COR-L47 (cell line): ENCODE measurements around the gene NECAB2.

Source experiments
- DNase-seq: peaks from one replicate; lab custom pipeline; 2025; lab: John Stamatoyannopoulos, UW

Gene NECAB2

DNA sequence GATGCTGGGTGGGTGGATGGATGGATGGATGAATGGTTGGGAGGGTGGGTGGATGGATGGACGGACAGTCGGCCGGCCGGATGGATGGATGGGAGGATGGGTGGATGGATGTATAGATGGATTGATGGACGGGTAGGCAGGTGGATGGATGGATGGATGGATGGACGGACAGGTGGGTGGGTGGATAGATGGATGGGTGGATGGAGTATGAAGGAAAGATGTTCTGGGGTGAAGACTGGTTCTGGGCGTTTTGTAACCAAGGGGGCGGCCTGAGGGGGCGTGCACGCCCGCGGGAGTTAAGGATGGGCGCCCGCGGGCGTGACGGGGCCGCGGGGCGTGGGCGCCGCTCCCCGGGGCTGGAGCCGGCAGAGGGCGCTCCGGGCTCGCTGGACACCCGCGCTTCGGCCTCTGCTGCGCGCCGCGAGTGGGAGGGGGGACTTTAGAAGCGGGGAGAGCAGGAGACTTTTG lies at the start of gene NECAB2:
NECAB2 (plus strand) TSS at position 407 of the 468 bp plus-strand sequence. CDS start 405 bp downstream, outside the sequence.
- DNase-seq: peak; percentile 52

DNA sequence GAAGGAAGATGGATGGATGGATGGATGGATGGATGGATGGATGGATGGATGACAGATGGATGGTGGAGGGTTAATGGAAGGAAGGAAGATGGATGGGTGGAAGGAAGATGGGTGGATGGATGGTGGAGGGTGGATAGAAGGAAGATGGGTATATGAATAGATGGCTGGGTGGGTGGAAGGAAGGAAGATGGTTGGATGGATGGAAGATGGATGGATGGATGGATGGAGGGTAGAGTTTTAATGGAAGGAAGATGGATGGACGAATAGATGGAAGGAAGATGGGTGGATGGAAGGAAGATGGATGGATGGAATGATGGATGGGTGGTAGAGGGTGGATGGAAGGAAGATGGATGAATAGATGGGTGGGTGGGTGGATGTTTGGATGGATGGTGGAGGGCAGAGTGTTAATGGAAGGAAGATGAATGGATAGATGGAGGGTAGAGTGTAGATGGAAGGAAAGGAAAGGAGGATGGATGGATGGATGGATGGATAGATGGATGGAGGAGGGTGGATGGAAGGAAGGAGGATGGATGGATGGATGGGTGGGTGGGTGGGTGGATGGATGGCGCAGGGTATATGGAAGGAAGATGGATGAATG lies 47.1 kb upstream of the NECAB2 start:
- DNase-seq: no peak

DNA sequence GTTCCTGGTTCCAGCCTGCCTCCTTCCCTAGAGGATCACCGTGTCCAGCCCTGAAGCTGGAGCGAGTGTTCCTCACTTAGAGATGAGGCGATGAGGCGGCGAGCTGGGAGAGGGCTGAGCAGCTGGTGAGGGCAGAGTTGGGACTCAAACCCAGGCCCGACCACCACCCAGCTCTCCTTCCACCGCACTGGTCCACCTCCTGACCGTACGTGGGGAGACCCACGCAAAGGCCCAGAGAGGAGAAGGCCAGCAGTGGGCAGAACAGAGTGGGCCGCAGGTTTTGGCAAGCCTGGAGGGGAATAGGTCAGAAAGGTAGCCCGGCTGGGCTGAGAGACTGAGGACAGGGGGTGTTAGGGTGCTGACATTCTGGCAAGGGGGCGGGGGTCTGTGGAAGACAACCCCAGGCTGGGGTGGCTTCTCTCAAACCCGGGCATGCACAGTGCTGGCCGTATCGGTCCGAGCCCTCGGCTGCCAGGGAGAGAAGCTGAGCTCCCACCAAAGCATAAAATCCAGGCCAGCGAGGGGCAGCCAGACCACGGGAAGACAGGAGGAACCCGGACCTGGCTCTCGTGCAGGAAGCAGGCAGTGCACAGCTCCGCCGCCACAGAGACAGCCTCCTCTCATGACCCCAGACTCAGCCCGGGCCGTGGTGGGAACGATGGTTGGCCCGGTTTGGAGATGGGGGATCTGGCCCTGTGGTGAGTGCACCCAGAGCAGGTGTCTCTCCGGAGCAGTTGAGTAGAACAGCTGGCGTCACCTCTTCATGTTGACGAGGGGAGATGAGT lies 44.3 kb upstream of the NECAB2 start:
- DNase-seq: no peak

DNA sequence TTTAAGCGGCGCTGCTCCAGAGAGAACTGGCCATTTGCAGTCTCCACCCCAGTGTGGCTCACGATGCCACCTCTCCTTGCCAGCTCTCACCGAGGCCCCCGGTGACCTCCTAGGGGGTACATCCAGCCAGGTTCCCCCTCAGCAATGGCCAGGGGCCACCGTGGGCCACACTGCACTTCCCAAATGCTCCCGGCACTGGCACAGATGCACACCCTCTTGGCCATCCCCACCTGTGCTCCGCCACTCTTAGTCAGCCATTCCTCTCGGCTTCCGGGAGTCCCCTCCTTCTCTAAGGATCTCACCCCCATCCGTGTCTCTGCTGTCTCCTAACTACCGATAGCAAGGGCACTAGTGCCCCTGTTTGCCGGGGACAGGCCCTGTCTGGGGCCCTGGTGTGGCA lies 43.4 kb upstream of the NECAB2 start:
- DNase-seq: no peak

DNA sequence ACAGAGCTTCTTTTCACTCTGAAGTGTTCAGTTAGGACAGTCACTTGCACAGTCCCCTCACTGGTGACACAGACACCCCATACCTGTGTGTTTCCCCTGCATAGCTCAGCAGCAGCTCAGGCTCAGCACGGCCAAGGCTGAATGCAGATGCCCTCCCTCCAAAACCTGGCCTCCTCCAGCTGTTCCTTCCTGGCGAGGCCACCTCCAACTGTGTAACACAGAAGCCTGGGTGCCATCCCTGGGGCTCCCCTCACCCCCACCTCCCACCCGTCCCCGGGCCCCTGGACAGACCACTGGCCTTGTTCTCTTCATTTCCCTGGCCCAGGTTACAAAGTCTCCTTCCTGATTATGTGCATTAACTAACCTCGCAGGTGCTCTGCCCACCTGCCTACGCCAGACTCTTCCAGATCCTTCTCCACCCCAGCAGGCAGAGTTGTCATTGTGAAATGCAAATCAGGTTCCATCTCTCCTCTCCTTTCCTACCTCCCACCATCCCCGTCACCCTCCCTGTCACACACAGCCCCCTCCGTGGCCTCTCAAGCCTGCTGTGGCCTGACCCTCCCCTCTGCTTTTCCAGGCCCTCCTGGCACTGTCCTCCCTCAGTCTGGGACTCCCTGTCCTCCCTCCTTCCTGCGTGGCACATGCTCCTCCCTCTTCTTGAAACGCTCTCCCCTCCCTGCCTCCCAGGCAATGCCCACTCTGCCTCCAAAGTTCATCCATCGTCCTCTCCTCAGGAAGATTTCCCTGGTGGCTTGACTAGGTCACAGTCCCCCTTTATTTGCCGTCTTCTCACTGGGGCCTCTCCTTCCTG lies 42.7 kb upstream of the NECAB2 start:
- no peak for DNase-seq

DNA sequence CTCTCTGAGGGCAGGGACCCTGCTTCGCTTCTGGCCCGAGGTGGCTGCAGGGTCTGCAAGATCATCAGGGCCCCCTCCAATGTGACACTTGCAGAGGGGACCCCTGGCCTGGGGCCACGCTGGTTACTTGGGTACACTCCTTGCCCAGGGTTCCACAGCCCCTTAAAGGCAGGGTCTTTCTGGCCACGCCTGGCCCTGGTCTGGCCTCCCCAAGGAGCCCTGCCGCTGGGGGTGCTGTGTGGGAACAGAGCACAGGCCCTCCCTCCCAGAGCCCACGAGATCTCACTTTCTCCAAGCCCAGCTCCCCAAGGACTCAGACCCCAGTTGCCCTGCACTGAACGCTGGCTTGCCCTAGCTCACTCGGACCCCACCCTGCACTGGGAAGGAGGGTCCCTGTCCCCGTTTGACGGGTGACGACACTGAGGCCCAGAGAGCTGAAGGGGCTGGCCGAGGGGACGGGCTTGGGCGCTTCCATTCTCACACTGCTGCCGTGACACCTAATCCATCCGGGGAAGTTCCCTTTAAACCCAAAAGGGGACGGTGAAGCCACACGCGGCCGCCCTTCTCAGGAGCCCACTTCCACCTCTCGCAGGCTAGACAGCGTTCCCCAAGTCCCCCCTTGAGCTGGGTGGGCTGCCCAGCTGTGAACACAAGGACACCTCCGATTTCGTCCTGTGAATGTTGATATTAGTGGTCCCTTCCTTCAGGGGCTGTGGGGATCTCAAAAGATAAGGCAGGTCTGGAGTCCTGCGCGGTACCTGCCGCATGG lies 41.9 kb upstream of the NECAB2 start:
- no peak for DNase-seq

DNA sequence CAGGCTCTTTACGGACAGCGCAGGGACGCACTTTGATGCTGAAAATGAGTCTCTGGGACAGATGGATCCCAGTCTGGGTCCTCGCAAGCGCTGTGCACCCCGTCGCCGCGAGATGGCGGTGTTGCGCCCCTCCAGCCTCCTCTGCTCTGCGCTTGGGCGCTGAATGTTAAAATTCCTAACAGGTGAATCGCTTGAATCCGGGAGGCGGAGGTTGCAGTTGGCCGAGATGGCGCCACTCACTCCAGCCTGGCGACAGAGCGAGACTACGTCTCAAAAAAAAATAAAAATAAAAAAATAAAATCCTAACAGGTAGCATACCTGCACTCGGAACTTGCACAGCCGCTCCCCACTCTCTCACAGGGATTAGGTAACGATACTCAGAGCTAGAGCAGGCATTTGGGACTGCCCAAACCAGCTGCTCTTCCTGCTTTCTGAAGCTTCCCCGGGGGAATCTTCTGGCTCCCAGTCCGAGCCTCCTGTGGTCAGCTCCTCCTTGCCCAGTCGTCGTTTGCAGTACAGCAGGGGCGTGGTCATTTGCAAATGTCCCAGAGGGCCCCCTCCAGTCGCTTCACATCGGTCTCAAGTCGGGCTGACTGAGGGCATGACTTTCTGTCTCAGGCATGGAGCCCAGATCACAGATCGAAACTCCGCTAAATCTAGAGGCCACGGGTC lies 41.2 kb upstream of the NECAB2 start:
- DNase-seq: peak; percentile 57

DNA sequence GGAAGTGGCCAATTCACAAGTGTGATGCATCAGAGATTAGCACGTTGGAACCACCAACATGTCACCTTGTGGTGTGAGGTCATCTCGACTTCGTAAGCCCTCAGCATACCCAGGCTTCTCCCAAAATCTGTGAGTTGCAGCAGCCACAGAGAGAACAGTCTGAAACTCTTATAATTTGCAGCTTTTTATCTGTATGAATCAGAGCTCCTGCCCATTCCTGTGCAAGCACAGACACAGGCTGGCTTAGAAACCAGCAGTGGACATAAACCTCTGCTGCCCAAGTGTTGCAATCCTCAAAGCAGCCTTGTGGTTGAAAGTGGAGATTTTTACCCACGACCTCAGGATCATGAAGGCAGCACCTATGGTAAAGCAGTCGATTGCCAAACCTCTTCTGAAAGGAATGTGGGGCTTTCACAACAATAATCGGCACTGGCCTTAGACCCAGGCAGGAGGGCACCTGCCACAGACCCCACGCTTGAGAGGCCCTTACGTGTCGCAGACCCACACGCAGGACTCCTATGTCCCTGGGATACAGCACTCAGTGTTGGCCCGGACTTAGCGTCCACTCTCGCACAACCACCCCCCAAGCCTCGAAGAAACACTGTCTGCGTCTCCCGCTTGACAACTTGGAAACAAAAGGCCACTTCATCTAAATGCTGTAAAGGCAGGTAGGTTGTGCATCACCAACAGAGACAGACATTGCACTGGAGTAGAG lies 39.5 kb upstream of the NECAB2 start:
- DNase-seq: no peak

DNA sequence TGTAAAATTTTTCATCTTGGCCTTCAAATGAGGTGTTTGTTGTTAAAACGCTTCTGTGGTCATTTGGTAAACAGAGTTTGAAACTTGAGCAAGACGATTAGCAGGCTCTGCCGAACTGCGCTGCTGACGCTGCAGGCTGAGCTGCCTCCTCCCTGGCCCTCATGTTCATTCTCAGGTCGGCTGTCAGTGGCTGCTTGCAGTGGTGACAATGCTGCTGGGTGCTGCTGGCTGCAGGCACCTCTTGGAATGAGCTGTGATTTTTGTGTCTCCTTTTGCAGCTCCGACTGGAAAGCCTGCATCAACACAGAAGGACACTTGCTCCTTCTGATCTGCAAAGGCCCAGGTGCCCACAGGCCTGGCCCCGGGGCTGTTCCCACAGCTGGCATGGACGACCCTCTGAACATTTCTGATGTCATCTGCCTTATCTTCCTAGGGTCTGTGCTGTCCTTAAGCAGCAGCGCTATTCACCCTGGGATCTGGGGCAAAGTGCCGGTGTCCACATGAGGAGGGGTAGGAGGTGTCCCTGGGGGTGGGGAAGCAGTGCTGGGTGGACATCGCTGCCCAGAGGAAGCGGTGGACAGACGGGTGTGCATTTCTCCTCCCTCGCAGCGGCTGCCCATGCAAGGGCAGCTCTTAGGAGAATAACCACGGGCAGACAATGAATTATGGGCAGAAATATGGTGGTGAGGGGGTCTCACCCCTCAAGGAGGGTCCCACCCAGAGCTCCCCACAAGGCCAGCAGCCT lies 38.1 kb upstream of the NECAB2 start:
- DNase-seq: no peak

DNA sequence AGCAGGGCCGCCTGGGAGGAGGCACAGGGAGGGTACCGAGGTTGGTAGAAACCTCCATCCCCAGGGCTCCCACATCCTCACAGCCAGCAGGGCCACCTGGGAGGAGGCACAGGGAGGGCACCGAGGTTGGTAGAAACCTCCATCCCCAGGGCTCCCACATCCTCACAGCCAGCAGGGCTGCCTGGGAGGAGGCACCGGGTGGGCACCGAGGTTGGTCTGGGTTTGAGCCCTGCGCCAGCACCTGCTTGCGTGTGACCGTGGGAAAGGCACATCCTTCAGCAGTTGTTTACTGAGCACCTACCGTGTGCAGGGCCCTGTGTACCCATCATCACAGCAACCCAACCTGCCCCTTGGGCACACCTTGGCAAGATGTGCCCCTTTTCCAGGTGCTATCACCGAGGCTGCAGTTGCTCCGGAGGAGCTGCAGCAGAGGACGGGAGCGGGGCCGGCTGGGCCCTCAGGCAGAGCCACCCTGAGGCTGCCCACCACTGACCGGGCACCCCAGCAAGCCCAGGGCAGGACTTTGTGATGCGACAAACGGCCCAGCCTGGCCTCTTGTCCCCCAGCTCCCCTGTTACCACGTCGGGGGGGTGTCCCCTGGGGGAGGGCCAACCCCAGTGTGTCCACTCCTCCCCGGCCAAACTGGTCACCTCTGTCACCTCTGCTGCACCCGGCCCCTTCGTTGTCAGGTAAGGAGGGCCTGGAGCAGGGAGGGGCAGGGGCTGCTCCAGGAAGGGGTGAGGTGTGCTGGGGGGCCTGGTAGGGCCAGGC lies 37.1 kb upstream of the NECAB2 start:
- no peak for DNase-seq

DNA sequence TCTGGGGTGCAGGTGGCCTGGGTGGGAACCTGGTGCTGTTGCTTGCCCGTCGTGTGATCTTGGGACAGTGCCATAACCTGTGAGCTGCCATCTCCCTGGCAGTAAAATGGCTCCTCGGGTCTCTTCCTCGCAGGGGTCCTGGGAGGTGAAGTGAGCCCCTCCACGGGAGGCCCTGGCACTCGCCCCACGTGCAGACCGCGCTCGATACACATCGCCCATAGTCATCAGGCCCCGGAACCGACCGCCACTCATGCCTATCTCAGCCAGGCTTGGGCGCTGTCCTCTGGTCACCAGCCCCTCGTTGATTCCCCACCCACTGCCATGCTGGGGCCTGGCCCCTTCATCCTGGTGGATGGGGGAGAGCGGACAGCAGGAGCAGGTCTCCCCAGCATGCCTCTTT lies 36.5 kb upstream of the NECAB2 start:
- no peak for DNase-seq

DNA sequence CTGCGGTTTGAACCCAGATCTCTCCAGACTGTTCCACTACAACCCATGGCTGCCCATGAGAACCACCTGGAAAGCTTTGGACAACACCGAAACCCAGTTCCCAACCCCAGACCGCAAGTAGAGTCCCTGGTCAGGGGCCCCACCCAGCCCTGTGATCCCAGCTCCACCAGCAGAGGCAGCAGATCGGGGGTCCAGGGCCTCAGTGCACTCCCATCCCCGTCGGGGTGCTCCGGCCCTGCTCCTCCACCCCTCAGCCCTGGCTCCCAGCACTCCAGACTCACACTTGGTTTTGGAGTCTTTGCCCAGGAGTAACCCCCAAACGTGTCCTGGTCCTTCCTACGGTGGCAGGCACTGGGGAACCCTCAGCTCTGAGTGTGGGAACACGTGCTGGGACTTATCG lies 35.7 kb upstream of the NECAB2 start:
- no peak for DNase-seq

DNA sequence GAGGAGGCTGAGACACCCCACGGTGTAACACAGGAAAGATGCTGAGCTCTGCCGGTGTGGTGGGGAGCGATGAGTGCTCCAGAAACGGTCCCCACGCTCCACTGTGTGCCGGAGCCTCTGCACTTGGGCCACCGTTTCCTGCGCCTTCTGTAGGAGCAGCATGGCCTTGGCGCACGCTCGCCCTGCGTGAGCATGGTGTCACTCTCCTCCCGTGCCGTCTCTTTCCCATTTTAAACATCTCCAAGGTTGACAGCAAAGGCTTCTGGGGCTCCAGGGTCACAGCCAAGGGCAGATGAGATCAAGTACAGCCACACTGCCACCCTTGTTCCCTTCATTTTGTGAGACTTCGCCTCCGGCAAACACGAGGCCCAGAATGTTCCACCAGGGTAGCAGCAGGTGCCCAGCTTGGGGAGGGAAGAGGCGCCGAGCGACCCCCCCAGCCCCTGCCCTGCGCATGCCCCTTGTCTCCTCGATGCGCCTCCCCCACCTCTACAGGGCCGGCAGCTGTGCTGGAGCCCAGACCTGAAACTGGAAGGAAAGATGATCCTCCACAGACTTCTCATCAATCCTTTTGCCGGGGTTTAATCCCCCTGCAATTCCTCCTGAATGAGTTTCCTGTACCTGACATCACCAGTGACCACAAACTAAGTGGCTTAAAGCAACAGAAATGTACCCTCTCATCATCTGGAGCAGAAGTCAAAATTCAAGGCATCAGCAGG lies 34.9 kb upstream of the NECAB2 start:
- DNase-seq: no peak

DNA sequence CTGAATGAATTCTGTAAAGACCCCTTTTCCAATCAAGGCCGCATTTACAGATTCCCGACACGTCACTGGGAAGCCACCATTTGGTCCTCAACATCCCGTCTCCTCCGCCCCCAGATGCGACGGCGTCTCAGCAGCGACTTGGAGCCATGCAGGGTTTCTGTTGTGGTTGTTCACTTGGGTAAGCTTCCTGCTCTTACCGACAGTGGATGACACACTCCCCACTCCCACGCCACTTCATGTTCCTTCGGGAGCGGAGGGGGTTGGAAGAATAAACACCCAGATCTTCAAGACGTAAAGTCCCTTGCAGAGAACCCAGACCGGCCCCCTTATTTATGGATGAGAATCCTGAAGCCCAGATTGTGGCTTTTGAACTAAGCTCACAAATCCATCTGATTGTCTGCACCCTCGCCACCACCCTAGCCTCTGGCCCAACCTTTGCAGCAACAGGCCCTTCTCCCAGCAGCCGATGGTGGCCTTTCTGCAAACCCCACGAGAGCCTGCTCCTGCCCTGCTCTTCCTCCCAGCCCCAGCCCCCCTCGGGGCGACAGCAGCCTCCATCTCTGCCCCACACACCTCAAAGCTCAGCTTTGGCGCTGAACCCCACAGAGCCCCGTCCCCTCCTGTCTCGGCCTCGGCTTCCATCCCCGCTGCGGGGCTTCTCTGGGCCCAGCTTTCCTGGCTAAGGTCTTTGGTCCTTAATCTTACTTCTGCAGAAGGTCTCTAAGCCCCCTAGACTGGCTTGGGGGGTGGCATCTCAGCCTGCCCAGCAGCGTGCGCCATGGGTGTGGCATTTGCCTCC lies 34.0 kb upstream of the NECAB2 start:
- no peak for DNase-seq

DNA sequence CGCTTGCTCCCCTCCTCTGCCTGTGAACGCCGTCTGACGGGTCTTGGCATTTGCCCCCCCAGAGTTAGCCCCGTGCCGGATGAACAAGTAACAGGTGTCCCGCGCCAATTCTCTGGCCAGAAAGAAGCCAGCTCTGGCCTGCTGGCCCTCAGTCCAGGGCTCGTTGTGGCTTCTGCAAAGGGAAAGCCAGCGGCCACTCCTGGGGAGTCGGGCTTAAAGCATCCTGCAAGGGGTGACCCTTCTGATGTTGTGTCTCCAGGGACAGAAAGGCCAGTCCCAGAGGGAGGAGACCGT lies 33.4 kb upstream of the NECAB2 start:
- DNase-seq: no peak

DNA sequence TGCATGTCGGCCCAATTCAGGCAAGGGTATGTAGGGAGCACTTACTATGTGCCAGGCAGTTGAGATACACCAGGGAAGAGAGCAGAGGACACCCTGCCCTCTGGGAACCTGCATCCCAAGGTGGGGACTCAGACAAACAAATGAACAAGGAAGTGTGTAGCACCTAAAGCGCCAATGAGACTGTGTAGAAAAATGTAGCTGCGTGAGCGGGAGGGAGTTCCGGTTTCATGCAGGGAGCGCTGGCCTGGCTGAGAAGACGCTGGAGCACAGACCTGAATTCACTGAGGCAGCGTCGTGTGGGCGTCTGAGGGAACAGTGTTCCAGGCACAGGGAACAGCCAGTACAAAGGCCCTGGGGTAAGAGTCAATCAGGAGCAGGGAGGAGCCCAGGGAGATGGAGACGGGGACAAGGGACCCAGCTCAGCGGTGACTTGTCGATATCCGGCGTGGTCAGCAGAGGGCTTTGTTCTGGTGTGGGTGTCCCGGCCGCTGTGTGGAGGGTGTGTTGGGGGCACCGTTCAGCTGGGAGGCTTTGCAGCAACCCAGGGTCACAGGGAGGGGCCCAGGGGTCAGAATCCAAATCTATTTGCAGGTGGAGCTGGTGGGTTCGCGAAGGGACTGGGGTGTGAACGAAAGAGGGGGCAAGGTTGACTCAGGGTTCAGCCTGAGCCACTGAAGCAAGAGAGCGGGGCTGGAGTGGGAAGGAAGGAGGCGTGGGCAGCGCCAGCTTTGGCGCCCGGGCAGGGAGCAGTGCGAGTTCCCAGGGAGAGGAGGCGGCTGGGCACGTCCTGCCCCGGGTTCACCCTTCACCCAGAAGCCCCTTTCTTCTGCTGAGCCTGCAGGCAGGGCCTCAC lies 32.8 kb upstream of the NECAB2 start:
- DNase-seq: no peak

DNA sequence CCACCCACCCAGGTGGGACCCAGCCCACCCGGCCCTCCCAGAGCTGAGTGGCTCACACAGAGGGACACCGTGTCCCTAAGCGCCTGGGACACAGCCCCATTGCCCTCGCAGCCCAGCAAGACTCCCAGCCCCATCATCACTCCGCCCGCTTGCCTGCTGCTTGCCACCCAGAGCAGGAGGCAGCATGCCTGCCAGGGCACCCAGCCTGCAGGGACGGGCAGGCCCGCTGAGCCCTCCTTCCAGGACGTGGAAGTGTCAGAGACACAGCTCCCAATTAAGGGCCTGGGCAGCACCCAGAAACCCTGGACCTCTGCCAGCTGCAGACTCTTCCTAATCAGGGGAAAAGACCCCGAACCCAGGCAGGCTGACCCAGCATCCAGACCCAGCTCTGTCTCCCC lies 32.2 kb upstream of the NECAB2 start:
- no peak for DNase-seq
